T-helper 2 cell treated with Interferon-gamma antibody and Interleukin-4, amounts not matched to agents 5 μg/mL and 100 μg/mL, for 36 hours (primary cell): ENCODE measurements around the gene NPTX2.

Experiments
- DNase-seq: peaks from one replicate; pipeline ENCODE4 v3.0.0; 2021; ENCODE audit warnings: low spot score
- H3K27ac Mint-ChIP-seq: one replicate; pipeline ENCODE4 v1.8.0; 2021; ENCODE audit warnings: mild to moderate bottlenecking, mixed read lengths
- H3K27me3 Mint-ChIP-seq: one replicate; pipeline ENCODE4 v1.8.0; 2021; ENCODE audit warnings: low read depth, mixed read lengths
- H3K36me3 Mint-ChIP-seq: one replicate; pipeline ENCODE4 v1.8.0; 2021; ENCODE audit warnings: low read depth, mixed read lengths
- H3K4me1 Mint-ChIP-seq: one replicate; pipeline ENCODE4 v1.8.0; 2021; ENCODE audit warnings: low read depth, mixed read lengths
- H3K4me3 Mint-ChIP-seq: one replicate; pipeline ENCODE4 v1.8.0; 2022; ENCODE audit warnings: mild to moderate bottlenecking, moderate library complexity, mixed read lengths
- H3K9me3 Mint-ChIP-seq: one replicate; pipeline ENCODE4 v1.8.0; 2021; ENCODE audit warnings: mixed read lengths

NPTX2 gene

DNA sequence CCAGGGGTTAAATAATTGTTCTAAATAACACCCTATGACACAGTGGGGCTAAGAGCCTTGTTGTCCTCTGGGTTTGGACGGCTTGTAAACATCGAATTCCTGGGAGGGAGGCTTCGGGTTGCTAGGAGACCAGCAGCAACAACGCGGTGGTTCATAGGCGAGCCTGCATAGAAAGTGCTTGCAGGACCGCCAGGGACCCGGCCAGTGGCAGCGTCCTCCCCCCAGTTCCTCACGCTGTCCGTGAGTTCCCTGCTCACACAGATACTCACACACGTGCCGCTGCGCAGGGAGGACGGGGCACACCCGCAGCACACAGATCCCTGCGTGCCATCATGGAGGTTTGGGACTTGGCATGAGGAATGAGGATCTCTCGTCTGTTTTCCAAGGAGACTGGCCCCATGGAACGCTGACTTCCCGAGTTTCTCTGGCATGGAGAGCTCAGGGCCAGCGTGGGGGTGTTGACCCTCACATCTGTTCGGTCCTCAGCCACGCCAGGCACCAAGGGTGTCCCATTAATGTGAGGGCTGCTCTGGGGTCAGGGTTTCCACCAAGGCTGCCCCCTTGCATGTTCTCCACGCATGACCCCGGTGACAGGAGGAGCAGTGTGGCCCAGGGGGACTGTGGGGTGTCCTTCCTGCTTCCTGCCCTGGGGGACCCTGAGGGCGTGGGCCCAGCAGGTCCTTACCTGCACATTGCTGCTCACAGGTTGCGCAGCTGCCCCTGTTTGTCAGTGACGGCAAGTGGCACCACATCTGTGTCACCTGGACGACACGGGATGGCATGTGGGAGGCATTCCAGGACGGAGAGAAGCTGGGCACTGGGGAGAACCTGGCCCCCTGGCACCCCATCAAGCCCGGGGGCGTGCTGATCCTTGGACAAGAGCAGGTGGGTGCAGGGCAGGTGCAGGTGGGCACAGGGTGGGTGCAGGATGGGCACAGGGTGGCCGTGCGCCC is 9.7 kb downstream of the NPTX2 start:
- no peaks in the 10 kb centered on the region for H3K27me3 Mint-ChIP-seq
- H3K9me3 Mint-ChIP-seq = no peaks in the 10 kb centered on the region
- H3K36me3 Mint-ChIP-seq = no peaks in the 10 kb centered on the region
- DNase-seq = no peak
- H3K27ac Mint-ChIP-seq = no peak overlapping the region
- H3K4me3 Mint-ChIP-seq = no peak overlapping the region
- no peaks in the 10 kb centered on the region for H3K4me1 Mint-ChIP-seq

DNA sequence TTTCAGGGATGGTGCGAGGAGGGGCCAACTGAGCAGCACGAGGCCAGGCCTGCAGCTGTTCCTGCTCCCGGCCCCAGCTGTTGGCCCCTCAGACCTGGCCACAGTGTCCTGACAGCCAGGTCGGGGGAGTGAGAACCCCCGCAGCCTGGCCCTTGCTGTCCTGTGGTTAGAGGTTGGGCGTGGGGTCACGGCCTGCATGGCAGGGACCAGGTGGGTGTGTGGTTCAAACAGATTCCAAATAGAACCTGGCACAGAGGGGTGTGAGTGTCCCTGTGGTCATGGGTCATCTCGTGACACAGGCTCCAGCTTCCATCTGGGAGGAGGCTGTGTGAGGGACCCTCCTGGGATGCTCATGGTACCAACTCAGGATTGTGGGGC is 10.3 kb downstream of the NPTX2 start:
- Mint-ChIP-seq H3K27me3 (no peaks in the 10 kb centered on the region), H3K27ac (no peak overlapping the region), H3K4me3 (no peak overlapping the region), H3K9me3 (peaks cover 4% of the 10 kb centered on the region), H3K36me3 (no peaks in the 10 kb centered on the region), H3K4me1 (no peaks in the 10 kb centered on the region)
- DNase-seq = no peak

DNA sequence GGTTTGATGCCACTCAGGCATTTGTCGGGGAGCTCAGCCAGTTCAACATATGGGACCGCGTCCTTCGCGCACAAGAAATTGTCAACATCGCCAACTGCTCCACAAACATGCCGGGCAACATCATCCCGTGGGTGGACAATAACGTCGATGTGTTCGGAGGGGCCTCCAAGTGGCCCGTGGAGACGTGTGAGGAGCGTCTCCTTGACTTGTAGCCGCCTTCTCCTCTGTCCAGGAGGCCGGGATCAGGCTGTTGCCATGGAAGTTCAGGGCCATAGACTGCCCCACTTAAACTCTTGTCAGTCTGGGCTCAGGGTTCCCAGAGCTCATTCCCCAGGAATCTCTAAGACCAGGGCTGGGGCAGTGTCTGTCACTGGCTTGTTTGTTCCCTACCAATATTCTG is 11.3 kb downstream of the NPTX2 start:
- no peak overlapping the region for H3K4me3 Mint-ChIP-seq
- no peaks in the 10 kb centered on the region for H3K4me1 Mint-ChIP-seq
- no peak for DNase-seq
- no peak overlapping the region for H3K27ac Mint-ChIP-seq
- no peaks in the 10 kb centered on the region for H3K27me3 Mint-ChIP-seq
- H3K9me3 Mint-ChIP-seq = peaks cover 6% of the 10 kb centered on the region
- no peaks in the 10 kb centered on the region for H3K36me3 Mint-ChIP-seq

DNA sequence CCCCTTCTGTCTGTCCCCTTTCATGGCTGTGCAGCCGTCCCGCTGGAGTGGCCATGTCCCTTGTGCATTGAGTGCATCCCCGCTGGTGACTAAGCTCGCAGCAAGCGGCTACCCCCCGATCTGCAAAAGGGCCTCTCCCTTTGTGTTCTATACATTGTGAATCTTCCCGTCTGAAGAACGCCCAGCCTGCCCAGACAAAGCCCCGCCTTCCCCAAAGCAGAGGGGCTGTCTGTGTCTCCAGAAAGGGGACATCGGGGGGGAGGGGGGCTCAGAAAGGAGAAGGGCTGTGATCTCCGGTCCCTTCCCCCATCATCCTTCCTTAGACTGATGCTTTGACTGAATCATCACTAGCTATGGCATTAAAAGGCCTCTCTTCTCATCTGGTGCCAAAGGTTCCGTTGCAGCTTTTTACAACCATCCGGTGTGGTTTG is 11.9 kb downstream of the NPTX2 start:
- Mint-ChIP-seq H3K27ac (no peak overlapping the region), H3K36me3 (no peaks in the 10 kb centered on the region), H3K4me3 (no peak overlapping the region), H3K9me3 (peaks cover 6% of the 10 kb centered on the region), H3K4me1 (no peaks in the 10 kb centered on the region), H3K27me3 (no peaks in the 10 kb centered on the region)
- no peak for DNase-seq

DNA sequence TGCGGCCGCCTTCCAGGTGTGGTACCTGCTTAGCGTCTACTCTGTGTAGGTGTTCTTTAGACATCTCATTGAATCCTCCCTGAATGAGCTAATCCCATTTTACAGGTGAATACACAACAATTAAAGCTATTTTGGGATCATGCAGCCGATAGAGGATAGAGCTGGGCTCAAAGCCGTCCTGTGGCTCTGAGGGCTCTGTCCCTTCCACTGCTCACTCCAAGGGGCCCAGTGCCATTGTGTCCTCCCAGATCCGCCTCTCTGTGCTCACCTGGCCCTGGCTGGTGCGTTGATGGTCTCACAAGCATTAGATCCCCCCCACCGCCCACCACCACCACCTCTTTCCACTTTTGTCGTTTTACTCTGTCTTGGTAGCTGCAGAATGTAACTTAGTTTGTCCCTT is 13.1 kb downstream of the NPTX2 start:
- no peaks in the 10 kb centered on the region for H3K36me3 Mint-ChIP-seq
- H3K27me3 Mint-ChIP-seq = no peaks in the 10 kb centered on the region
- no peak for DNase-seq
- no peak overlapping the region for H3K27ac Mint-ChIP-seq
- no peaks in the 10 kb centered on the region for H3K4me1 Mint-ChIP-seq
- no peak overlapping the region for H3K4me3 Mint-ChIP-seq
- H3K9me3 Mint-ChIP-seq = peaks cover 6% of the 10 kb centered on the region

DNA sequence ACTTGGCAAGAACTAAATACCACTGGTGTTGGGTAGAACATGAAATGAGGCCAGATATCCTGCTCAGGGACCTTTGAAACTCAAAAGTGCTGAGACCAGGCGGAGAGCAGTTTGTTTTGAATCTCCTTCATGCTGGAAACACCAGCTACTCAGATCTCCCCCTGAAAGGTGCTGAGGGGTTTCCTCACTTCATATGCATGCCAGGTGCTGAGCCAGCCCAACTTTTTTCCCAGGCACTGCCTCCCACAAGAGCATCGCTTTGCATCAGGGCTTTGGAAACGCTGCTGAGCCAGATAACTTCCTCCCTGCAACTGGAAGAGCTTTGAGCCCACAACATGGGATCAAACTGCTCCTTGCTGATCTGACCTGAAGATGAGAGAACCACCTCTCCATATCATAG is 13.7 kb downstream of the NPTX2 start:
- Mint-ChIP-seq H3K27me3 (no peaks in the 10 kb centered on the region), H3K36me3 (no peaks in the 10 kb centered on the region), H3K4me1 (no peaks in the 10 kb centered on the region), H3K9me3 (peaks cover 6% of the 10 kb centered on the region), H3K27ac (no peak overlapping the region), H3K4me3 (no peak overlapping the region)
- DNase-seq = no peak

DNA sequence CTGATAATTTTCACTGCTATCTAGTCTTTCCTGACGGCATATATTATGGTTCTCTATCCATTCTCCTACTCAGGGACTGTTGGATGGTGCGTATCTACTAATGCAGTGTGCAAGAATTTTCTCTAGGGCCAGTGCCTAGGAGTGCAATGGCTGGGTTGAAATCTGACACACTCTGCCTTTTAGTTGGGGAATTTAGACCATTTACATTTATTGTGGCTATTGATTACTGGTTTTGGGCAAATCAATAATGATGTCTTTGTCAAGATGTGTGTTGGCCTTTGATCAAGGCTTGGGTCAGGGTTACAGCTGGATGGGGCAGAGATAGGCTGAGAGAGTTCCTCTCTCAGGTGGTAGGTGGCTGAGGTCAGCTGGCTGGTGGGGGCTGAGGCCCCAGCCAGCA is 21.8 kb downstream of the NPTX2 start:
- Mint-ChIP-seq H3K36me3 (no peaks in the 10 kb centered on the region), H3K27me3 (no peaks in the 10 kb centered on the region), H3K9me3 (peaks cover 16% of the 10 kb centered on the region), H3K4me1 (no peaks in the 10 kb centered on the region), H3K4me3 (no peak overlapping the region), H3K27ac (no peak overlapping the region)
- no peak for DNase-seq

DNA sequence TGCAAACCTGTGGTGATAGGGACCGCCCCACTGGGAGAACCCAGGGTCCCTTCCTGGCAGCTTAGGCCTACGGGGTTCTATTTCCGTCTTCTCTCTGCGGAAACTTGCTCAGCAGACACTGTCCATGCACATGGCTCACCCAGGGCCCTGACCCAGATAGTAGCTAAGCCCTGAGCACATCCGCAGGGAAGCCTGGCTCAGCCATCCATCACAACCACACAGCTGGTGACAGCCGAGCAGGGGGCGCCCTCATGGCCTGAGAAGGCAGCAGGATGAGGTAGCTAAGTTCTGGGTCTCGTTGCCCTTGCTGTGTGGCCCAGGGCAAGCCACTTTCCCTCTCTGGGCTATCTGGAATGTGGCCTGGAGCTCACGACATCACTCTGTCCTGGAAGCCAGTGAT is 23.3 kb downstream of the NPTX2 start:
- H3K36me3 Mint-ChIP-seq = no peaks in the 10 kb centered on the region
- no peak for DNase-seq
- H3K27ac Mint-ChIP-seq = no peak overlapping the region
- no peaks in the 10 kb centered on the region for H3K4me1 Mint-ChIP-seq
- no peaks in the 10 kb centered on the region for H3K27me3 Mint-ChIP-seq
- no peak overlapping the region for H3K4me3 Mint-ChIP-seq
- peaks cover 16% of the 10 kb centered on the region for H3K9me3 Mint-ChIP-seq

DNA sequence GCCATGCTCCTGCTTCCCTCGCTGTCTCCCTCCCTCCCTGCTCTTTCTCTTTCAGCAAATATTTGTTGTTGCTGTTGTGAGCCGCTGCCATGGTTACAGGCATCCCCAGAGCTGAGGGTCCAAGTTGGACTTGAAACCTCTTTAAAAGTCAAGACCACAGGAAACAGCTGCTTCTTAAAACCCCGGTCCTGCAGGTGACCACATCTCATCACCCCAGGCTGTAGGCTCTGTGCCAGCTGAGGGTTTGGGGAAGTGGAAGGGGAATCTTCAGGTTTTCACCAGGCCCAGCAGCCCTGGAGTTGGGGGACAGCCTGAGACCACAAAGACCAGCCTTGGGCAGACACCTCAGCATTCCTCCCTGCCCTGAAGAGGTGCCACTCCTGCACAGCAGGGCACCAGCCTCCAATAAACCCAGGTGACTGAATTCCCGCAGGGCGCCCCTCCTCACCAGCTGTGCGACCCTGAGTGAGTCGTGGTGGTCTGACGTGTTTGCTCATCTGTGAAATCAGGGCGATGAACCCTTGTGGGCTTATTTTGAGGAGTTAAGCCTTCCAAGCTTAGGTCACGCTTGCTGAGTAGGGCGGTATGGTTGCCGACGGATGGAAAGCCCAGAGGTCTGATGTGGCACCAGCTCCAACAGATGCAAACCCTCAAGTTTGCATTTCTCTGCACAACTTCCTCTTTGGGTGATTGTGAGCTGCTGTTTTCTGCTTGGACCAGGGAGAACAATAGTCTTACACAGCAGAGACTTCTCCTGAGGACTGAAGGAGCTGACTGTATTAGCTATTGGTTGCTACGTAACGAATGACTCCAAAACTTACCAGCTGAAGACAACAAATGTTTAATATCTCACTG is 24.8 kb downstream of the NPTX2 start:
- no peak overlapping the region for H3K4me3 Mint-ChIP-seq
- no peaks in the 10 kb centered on the region for H3K4me1 Mint-ChIP-seq
- H3K27ac Mint-ChIP-seq = no peak overlapping the region
- no peaks in the 10 kb centered on the region for H3K27me3 Mint-ChIP-seq
- DNase-seq = no peak
- no peaks in the 10 kb centered on the region for H3K36me3 Mint-ChIP-seq
- peaks cover 16% of the 10 kb centered on the region for H3K9me3 Mint-ChIP-seq

DNA sequence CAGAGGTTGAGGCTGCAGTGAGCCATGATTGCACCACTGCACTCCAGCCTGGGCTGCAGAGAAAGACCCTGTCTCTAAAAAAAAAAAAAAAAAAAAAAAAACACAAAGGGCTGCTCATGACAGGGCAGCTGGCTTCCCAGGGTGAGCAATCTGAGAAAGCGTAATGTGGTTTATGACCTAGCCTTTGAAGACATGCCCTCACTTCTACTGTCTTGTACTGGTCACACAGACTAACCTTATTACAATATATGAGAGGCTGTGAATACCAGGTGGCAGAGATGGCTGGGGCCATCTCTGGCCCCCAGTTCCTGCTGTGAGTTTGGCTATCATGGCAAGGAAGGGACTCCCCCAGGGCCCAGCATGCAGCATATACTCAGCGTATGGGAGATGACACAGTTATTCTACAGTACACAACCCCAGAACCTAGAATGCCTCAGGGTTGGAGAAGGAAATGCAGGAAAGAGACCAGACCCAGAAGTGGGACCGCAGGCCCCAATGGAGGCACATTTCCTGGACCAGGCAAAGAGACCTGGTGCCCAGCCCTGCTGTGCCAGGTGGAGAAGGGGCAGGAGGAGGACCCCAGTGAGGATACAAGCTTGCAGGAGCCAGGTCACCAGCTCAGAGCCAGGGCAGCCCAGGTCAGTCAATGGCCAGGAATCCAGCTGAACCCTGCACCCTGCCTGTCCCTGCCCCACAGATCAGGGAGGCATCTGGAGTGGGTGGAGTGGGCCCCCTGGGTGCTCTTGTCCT is 26.3 kb downstream of the NPTX2 start:
- no peak overlapping the region for H3K4me3 Mint-ChIP-seq
- H3K4me1 Mint-ChIP-seq = no peaks in the 10 kb centered on the region
- no peak for DNase-seq
- H3K27ac Mint-ChIP-seq = no peak overlapping the region
- H3K36me3 Mint-ChIP-seq = no peaks in the 10 kb centered on the region
- H3K9me3 Mint-ChIP-seq = peaks cover 5% of the 10 kb centered on the region
- H3K27me3 Mint-ChIP-seq = no peaks in the 10 kb centered on the region

DNA sequence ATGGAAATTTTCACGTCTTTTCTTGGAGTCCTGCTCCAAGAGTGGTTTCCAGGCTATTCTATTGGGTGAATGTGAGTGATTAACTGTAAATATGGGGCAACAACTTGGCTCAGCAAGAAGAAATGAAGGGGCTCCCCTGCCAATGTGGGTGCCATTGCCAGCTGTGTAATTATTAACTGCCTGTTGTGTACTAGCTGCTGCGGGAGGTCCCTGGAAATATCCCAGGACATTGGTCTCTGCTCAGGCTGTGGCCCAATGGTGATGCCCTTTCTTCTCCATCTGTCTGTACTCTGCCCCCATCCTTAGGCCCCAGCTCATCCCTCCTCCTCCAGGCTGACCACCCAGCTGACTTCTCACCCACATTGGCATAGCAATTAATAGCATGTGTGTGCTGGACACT is 29.4 kb downstream of the NPTX2 start:
- Mint-ChIP-seq H3K4me3 (no peak overlapping the region), H3K4me1 (no peaks in the 10 kb centered on the region), H3K36me3 (no peaks in the 10 kb centered on the region), H3K27ac (no peak overlapping the region), H3K27me3 (no peaks in the 10 kb centered on the region), H3K9me3 (no peaks in the 10 kb centered on the region)
- DNase-seq = no peak

DNA sequence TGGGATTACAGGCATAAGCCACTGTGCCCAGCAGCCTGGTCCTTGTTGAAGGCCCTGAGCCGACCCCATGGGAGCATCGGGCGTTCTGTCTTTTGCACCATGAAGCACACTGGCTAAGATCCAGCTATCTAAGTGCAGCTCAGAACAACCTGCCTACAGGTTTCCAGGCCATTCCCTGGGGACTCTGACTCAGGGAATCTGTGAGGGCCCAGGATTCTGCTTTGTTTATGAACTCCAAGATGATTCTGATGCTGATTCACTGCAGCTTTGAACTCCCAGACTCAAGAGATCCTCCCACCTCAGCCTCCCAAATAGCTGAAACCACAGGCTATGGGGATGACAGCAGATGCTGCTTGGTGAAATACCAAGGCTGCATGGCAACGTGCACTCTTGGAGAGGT is 30.2 kb downstream of the NPTX2 start:
- no peak overlapping the region for H3K4me3 Mint-ChIP-seq

DNA sequence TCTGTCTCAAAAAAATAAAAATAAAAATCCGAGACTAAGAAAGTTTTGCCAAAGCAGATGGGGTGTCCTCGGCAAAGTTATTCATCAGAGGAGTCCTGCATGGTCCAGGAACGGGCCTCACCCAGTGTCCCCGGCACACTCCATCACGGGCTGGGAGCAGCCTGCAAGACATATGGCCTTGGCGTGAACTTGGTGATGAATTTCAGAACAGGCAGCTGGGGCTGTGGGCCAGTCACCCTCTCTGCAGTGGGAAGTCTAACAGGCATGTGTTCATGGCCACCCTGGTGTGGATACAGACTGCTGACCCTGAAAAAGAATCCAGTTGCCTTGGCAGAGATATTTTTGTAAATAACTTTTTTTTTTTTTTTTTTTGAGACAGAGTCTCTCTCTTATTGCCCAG is 34.7 kb downstream of the NPTX2 start:
- no peaks in the 10 kb centered on the region for H3K9me3 Mint-ChIP-seq
- H3K36me3 Mint-ChIP-seq = no peaks in the 10 kb centered on the region
- DNase-seq = no peak
- no peaks in the 10 kb centered on the region for H3K27me3 Mint-ChIP-seq
- no peaks in the 10 kb centered on the region for H3K4me1 Mint-ChIP-seq
- no peak overlapping the region for H3K27ac Mint-ChIP-seq
- H3K4me3 Mint-ChIP-seq = no peak overlapping the region

More for the DNA sequence above, 30.2 kb downstream of the NPTX2 start:
- Mint-ChIP-seq H3K4me1 (no peaks in the 10 kb centered on the region), H3K36me3 (no peaks in the 10 kb centered on the region), H3K27me3 (no peaks in the 10 kb centered on the region), H3K9me3 (no peaks in the 10 kb centered on the region), H3K27ac (no peak overlapping the region)
- no peak for DNase-seq
